Upper lobe of right lung (tissue), 1 donor: Measurements from ENCODE around the gene TFF1. TPM values are rescaled to one million over a fixed set of nuclear protein-coding genes. Genes with fewer than 3 reads are reported as not detected.

Experiments used
- ATAC-seq: fragments of 200-7000 bp; cut with Tn5 transposase; one replicate; pipeline ENCODE4 v1.9.1; 2020; ENCODE audit warnings: mild to moderate bottlenecking, moderate library complexity
- DNase-seq: peaks from one replicate; pipeline ENCODE4 v3.0.0-alpha.2; 2020
- H3K27ac ChIP-seq: fragments of 200-600 bp; one replicate; pipeline ENCODE4 v1.8.0; 2022
- H3K27me3 ChIP-seq: fragments of 200-600 bp; one replicate; pipeline ENCODE4 v1.8.0; 2022; ENCODE audit warnings: mild to moderate bottlenecking
- H3K36me3 ChIP-seq: fragments of 200-600 bp; one replicate; pipeline ENCODE4 v1.8.0; 2022
- H3K4me1 ChIP-seq: fragments of 200-600 bp; one replicate; pipeline ENCODE4 v1.8.0; 2022
- H3K4me3 ChIP-seq: fragments of 200-600 bp; one replicate; pipeline ENCODE4 v1.8.0; 2022; ENCODE audit warnings: mild to moderate bottlenecking
- H3K9me3 ChIP-seq: fragments of 200-600 bp; one replicate; pipeline ENCODE4 v1.8.0; 2022
- intact Hi-C: fragments of 100-400 bp; cut with DNase I; formaldehyde crosslinking; loops from one replicate; pipeline ENCODE4 v1.11.0; 2022
- total RNA-seq: library from RNA; stranded (reverse); fragmentation: NEBNext Ultra II Directional; extraction: Animal tissue kit (Norgen Biotek cat#: 25700); gene quantifications from one replicate; pipeline ENCODE4 v1.2.1, GENCODE V29; 2021
- TF ChIP-seq, protein P1 (sequence below): fragments of 200-600 bp; IDR thresholded peaks from one replicate; pipeline ENCODE4 v1.8.0; 2022; ENCODE audit warnings: antibody characterized with exemption
- donor health status: DM: no; HTN: yes; CAD: no; lungs with severe emphysema.

TFF1 gene
- total RNA-seq, 1 donor from 2014 or later = not detected

GRCh38 chr21:42388740-42389448 lies 22.6 kb upstream of the TFF1 start:
- peak; percentile 54 for DNase-seq
- H3K36me3 ChIP-seq = no peaks in the 10 kb centered on the region
- H3K27ac ChIP-seq = peak overlapping the region; percentile 36
- H3K9me3 ChIP-seq = no peaks in the 10 kb centered on the region
- H3K4me1 ChIP-seq = no peaks in the 10 kb centered on the region
- peak; percentile 63 for ATAC-seq
- intact Hi-C loops = no loop called here
- TF ChIP-seq, protein P1, sequence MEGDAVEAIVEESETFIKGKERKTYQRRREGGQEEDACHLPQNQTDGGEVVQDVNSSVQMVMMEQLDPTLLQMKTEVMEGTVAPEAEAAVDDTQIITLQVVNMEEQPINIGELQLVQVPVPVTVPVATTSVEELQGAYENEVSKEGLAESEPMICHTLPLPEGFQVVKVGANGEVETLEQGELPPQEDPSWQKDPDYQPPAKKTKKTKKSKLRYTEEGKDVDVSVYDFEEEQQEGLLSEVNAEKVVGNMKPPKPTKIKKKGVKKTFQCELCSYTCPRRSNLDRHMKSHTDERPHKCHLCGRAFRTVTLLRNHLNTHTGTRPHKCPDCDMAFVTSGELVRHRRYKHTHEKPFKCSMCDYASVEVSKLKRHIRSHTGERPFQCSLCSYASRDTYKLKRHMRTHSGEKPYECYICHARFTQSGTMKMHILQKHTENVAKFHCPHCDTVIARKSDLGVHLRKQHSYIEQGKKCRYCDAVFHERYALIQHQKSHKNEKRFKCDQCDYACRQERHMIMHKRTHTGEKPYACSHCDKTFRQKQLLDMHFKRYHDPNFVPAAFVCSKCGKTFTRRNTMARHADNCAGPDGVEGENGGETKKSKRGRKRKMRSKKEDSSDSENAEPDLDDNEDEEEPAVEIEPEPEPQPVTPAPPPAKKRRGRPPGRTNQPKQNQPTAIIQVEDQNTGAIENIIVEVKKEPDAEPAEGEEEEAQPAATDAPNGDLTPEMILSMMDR = no peak
- no peaks in the 10 kb centered on the region for H3K27me3 ChIP-seq
- H3K4me3 ChIP-seq = no peak overlapping the region

GRCh38 chr21:42387843-42388340 lies 21.6 kb upstream of the TFF1 start:
- Histone ChIP-seq H3K4me3 (no peak overlapping the region), H3K27ac (no peak overlapping the region), H3K27me3 (no peaks in the 10 kb centered on the region), H3K36me3 (no peaks in the 10 kb centered on the region), H3K4me1 (no peaks in the 10 kb centered on the region), H3K9me3 (no peaks in the 10 kb centered on the region)
- peak; percentile 9 for DNase-seq
- TF ChIP-seq, protein P1 = no peak
- no peak for ATAC-seq
- intact Hi-C loops = no loop called here

DNA sequence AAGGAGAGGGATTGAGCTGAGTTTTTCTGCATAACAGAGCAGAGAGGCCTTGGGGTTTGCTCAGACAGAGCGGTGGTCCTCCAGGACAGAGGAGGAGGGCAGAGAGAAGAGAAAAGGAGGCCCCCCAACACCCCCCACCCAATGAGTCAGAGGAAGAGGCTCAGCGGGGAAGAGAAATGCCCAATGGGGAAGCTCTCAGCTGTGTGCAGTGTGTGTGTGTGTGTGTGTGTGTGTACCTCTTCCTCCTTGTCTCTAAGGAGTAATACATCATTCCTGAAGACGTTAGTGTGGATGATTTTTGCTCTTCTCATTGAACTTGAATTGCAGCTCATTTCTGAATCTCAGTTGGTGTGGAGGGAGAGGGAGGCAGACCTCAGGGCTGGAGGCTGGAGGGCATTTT lies 20.8 kb upstream of the TFF1 start:
- intact Hi-C loops = no loop called here
- H3K4me3 ChIP-seq = no peak overlapping the region
- no peaks in the 10 kb centered on the region for H3K27me3 ChIP-seq
- TF ChIP-seq, protein P1 = no peak
- H3K27ac ChIP-seq = no peak overlapping the region
- no peaks in the 10 kb centered on the region for H3K9me3 ChIP-seq
- ATAC-seq = peak; percentile 32
- no peaks in the 10 kb centered on the region for H3K36me3 ChIP-seq
- H3K4me1 ChIP-seq = no peaks in the 10 kb centered on the region
- peak; percentile 30 for DNase-seq

DNA sequence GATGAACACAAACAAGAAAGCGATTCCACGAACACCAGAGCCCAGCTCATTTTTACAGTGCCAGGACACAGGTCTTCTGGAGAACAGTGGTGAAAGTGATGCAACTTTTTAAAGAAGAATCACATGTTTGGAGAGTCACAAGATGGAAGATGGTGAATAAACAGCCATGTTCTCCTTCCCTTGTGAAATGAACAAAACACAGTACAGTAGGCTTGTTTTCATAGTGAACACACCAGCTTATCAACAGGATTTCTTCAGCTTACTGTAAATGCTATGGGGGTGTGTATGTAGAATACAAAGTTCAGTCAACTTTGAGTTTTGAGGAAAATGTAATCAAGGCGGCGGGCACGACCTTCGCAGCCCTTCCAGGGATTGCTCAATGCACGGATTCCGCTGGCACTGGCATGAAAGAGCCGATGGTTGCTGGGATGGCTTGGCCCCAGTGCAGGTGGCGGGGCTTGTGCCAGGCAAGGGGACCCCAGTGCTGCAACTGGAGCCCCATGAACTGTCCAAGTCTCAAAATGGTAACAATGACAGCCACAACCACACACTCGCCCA lies 19.8 kb upstream of the TFF1 start:
- ATAC-seq (no peak), DNase-seq (peak; percentile 40)
- intact Hi-C loops = no loop called here
- TF ChIP-seq, protein P1 = no peak
- Histone ChIP-seq H3K36me3 (no peaks in the 10 kb centered on the region), H3K9me3 (no peaks in the 10 kb centered on the region), H3K4me3 (no peak overlapping the region), H3K27me3 (no peaks in the 10 kb centered on the region), H3K4me1 (no peaks in the 10 kb centered on the region), H3K27ac (no peak overlapping the region)

DNA sequence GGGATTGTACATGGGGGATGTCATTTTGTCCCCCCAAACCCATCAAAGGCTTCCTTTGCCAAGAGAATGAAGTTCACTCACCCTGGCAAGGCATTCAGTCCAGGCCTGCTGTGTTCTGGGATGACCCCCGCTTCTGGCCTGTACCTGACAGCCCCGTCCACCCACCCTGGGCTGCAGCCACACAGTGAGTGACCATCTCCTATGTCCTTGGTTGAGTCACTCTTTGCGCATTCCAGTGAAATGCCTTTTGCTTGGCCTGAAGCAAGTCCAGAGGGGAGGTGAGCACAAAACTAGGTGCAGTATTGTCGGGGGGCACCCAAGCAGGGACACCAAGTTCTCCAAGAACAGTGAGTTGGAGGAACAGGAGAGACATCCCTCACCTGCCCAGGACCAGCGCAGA lies 19.3 kb upstream of the TFF1 start:
- ATAC-seq = no peak
- Histone ChIP-seq H3K4me3 (no peak overlapping the region), H3K27ac (no peak overlapping the region), H3K4me1 (no peaks in the 10 kb centered on the region), H3K9me3 (no peaks in the 10 kb centered on the region), H3K36me3 (no peaks in the 10 kb centered on the region), H3K27me3 (no peaks in the 10 kb centered on the region)
- TF ChIP-seq, protein P1 = no peak
- intact Hi-C loops = no loop called here
- peak; percentile 37 for DNase-seq
